A673 (cell line): Measurements from ENCODE around the gene MRGPRX1.

Source experiments
- CTCF ChIP-seq: fragments of 300-800, 200-600 bp; sonication (generic); conservative IDR thresholded peaks from 2 replicates; pipeline ENCODE4 v1.5.1; 2017; ENCODE audit warnings: low read depth, mild to moderate bottlenecking, antibody characterized with exemption, low read length, moderate library complexity, mixed read lengths
- EZH2 ChIP-seq: fragments of 200-600 bp; sonication (generic); IDR thresholded peaks from 2 replicates; pipeline ENCODE4 v1.6.1; 2017; ENCODE audit warnings: borderline replicate concordance, low read depth, mild to moderate bottlenecking, mixed read lengths, antibody characterized with exemption, low read length; ENCODE audit not compliant: poor library complexity, severe bottlenecking

GRCh38 chr11:18969720-18970119 is 30.5 kb upstream of the MRGPRX1 start:
- TF ChIP-seq CTCF (no peak), EZH2 (no peak)
